Esophagus muscularis mucosa (tissue), 4 donors: ENCODE data around the gene AFAP1L2. TPM values are rescaled to one million over a fixed set of nuclear protein-coding genes. Genes with fewer than 3 reads are reported as not detected.

ENCODE experiments used
- DNase-seq: peaks from one replicate; pipeline ENCODE4 v3.0.0-alpha.2; 2017; ENCODE audit errors: extremely low spot score
- H3K27ac ChIP-seq, 4 donors: fragments of 200-600 bp; sonication (generic); replicated peaks in 1 of 4; 1 replicate in 3 of 4; 2 replicates in 1 of 4; pipeline ENCODE4 v1.5.1; 2016 to 2019; ENCODE audit warnings: mild to moderate bottlenecking in 1 of 4
- H3K27me3 ChIP-seq, 4 donors: fragments of 200-600 bp; sonication (generic); one replicate each; pipeline versions ENCODE4 v1.5.1 to v1.6.0; 2016 to 2019
- H3K36me3 ChIP-seq, 4 donors: fragments of 200-600 bp; sonication (generic); one replicate each; pipeline ENCODE4 v1.5.1; 2016 to 2019
- H3K4me1 ChIP-seq, 4 donors: fragments of 200-600 bp; sonication (generic); one replicate each; pipeline ENCODE4 v1.5.1; 2016 to 2019
- H3K4me3 ChIP-seq, 4 donors: fragments of 200-600 bp; sonication (generic); 1 replicate in 2 of 4; 2 replicates in 2 of 4; pipeline ENCODE4 v1.5.1; 2016 to 2019; ENCODE audit warnings: mild to moderate bottlenecking in 4 of 4, moderate library complexity in 1 of 4
- H3K9me3 ChIP-seq, 4 donors: fragments of 200-600 bp; sonication (generic); 1 replicate in 3 of 4; 2 replicates in 1 of 4; pipeline ENCODE4 v1.5.1; 2016 to 2019
- CTCF ChIP-seq, 3 experiments: fragments of 200-600 bp in 2 of 3; fragments of 450-650 bp in 1 of 3; sonication (generic) in 2 of 3; IDR thresholded peaks; one replicate each; pipeline ENCODE4 v1.5.1; 2017 to 2019; ENCODE audit warnings: antibody characterized with exemption in 3 of 3, mild to moderate bottlenecking in 2 of 3, moderate library complexity in 1 of 3
- EP300 ChIP-seq: sonication (generic); formaldehyde crosslinking; IDR thresholded peaks from one replicate; pipeline ENCODE4 v1.6.1; 2017; ENCODE audit warnings: antibody characterized with exemption
- POLR2A ChIP-seq: fragments of 450-650 bp; IDR thresholded peaks from one replicate; pipeline ENCODE4 v1.6.1; 2017; ENCODE audit warnings: antibody characterized with exemption, moderate library complexity, mild to moderate bottlenecking, low read depth
- POLR2AphosphoS5 ChIP-seq, 2 donors: sonication (generic); formaldehyde crosslinking; IDR thresholded peaks; one replicate each; pipeline ENCODE4 v1.6.1; 2017; ENCODE audit warnings: antibody characterized with exemption in 2 of 2
- WGBS: methylation state at CpG from one replicate; pipeline ENCODE4 v1.1.5; 2018; 5-methylcytosine and 5-hydroxymethylcytosine counted together
- intact Hi-C: fragments of 100-400 bp; cut with DNase I; formaldehyde crosslinking; loops from one replicate; pipeline ENCODE4 v1.15.1; 2023
- total RNA-seq, 4 donors: library from RNA; depleted of rRNA; stranded (reverse); fragments of >200 nt; gene quantifications; one replicate each; pipeline versions ENCODE4 v1.1.0 to v1.2.1, GENCODE V29; 2016

Gene AFAP1L2
- total RNA-seq, 4 donors from 2014 or later, result 18.5 to 23.2 (median 19.9) TPM

- intact Hi-C loops, result no loop called here
- WGBS, result 91% methylated on average over 9 of the region's 9 CpGs
- H3K4me1 ChIP-seq, result peaks cover 11 to 17% (median 15%) of the 10 kb centered on the region in 4 donors
- peaks cover 0 to 46% (median 13%) of the 10 kb centered on the region in 4 donors for H3K36me3 ChIP-seq
- H3K4me3 ChIP-seq, result no peak overlapping the region
- H3K27me3 ChIP-seq, result no peaks in the 10 kb centered on the region
- no peak overlapping the region for H3K27ac ChIP-seq
- H3K9me3 ChIP-seq, result no peaks in the 10 kb centered on the region
- TF ChIP-seq POLR2AphosphoS5 (IDR thresholded peaks at IDR 0.05) (no peak), EP300 (no peak), POLR2A (no peak), CTCF (IDR thresholded peaks at IDR 0.05) (no peak)
- DNase-seq, result no peak
These were observed 91.2 kb downstream of the AFAP1L2 start for GRCh38 chr10:114313139-114313538.

GRCh38 chr10:114311496-114312209, 92.6 kb downstream of the AFAP1L2 start:
- peaks cover 15 to 29% (median 17%) of the 10 kb centered on the region in 4 donors for H3K4me1 ChIP-seq
- WGBS, result 83% methylated on average over 11 of the region's 13 CpGs
- no peaks in the 10 kb centered on the region for H3K27me3 ChIP-seq
- no peaks in the 10 kb centered on the region for H3K9me3 ChIP-seq
- intact Hi-C loops, result no loop called here
- no peak for TF ChIP-seq POLR2AphosphoS5 (IDR thresholded peaks at IDR 0.05)
- no peak for TF ChIP-seq POLR2A
- no peak for TF ChIP-seq CTCF (IDR thresholded peaks at IDR 0.05)
- no peak for TF ChIP-seq EP300
- DNase-seq, result no peak
- no peak overlapping the region for H3K4me3 ChIP-seq
- no peak overlapping the region for H3K27ac ChIP-seq
- H3K36me3 ChIP-seq, result peaks cover 0 to 49% (median 13%) of the 10 kb centered on the region in 4 donors

GRCh38 chr10:114311023-114311422, 93.3 kb downstream of the AFAP1L2 start:
- H3K4me3 ChIP-seq, result no peak overlapping the region
- 71% methylated on average over 6 of the region's 6 CpGs for WGBS
- intact Hi-C loops, result no loop called here
- no peaks in the 10 kb centered on the region for H3K27me3 ChIP-seq
- DNase-seq, result no peak
- TF ChIP-seq POLR2AphosphoS5 (IDR thresholded peaks at IDR 0.05) (no peak), CTCF (IDR thresholded peaks at IDR 0.05) (no peak), EP300 (no peak), POLR2A (no peak)
- peaks cover 0 to 49% (median 13%) of the 10 kb centered on the region in 4 donors for H3K36me3 ChIP-seq
- peaks cover 15 to 30% (median 17%) of the 10 kb centered on the region in 4 donors for H3K4me1 ChIP-seq
- H3K9me3 ChIP-seq, result no peaks in the 10 kb centered on the region
- no peak overlapping the region for H3K27ac ChIP-seq

GRCh38 chr10:114310346-114310745, 94.0 kb downstream of the AFAP1L2 start:
- 87% methylated on average over 9 of the region's 10 CpGs for WGBS
- intact Hi-C loops, result no loop called here
- TF ChIP-seq POLR2A (no peak), POLR2AphosphoS5 (IDR thresholded peaks at IDR 0.05) (no peak), CTCF (IDR thresholded peaks at IDR 0.05) (no peak), EP300 (no peak)
- Histone ChIP-seq H3K4me1 (peaks cover 15 to 33% (median 17%) of the 10 kb centered on the region in 4 donors), H3K27ac (no peak overlapping the region), H3K9me3 (no peaks in the 10 kb centered on the region), H3K27me3 (no peaks in the 10 kb centered on the region), H3K36me3 (peaks cover 0 to 49% (median 12%) of the 10 kb centered on the region in 4 donors), H3K4me3 (no peak overlapping the region)
- DNase-seq, result no peak
